ENCODE results near the gene SUMO4. TPM values are rescaled to one million over a fixed set of nuclear protein-coding genes. Genes with fewer than 3 reads are reported as not detected.

SUMO4 gene
- total RNA-seq, 1 experiment from 2014 or later, result 2.4 TPM

DNA sequence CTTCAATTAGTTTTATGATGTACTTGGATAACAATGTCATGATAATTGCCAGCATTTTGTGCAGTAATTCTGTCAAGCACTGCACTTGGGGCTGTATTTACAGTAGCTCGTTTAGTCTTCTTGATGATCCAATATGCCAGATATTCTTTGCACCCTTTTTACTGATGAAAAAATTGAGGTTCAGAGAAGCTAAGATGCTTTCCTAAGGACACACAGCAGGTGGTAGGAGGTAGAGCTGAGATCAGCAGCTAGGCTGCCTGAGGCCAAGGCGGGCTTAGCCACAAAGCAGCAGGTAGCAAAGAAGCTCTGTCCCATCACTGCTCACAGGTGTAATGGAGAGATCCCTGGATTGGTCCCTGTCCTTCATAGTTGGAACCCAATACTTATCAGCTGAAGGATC, 33.3 kb downstream of the SUMO4 start:
- TF ChIP-seq, protein P1, sequence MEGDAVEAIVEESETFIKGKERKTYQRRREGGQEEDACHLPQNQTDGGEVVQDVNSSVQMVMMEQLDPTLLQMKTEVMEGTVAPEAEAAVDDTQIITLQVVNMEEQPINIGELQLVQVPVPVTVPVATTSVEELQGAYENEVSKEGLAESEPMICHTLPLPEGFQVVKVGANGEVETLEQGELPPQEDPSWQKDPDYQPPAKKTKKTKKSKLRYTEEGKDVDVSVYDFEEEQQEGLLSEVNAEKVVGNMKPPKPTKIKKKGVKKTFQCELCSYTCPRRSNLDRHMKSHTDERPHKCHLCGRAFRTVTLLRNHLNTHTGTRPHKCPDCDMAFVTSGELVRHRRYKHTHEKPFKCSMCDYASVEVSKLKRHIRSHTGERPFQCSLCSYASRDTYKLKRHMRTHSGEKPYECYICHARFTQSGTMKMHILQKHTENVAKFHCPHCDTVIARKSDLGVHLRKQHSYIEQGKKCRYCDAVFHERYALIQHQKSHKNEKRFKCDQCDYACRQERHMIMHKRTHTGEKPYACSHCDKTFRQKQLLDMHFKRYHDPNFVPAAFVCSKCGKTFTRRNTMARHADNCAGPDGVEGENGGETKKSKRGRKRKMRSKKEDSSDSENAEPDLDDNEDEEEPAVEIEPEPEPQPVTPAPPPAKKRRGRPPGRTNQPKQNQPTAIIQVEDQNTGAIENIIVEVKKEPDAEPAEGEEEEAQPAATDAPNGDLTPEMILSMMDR (IDR thresholded peaks at IDR 0.05; ENCODE audit: insufficient read depth in 1 of 2, low read depth in 1 of 2, low read length in 1 of 2, severe bottlenecking in 1 of 2, unreplicated experiment in 1 of 2), result no peak
- DNase-seq, result no peak
- no peaks in the 10 kb centered on the region for H3K4me1 ChIP-seq
- no peak overlapping the region for H3K4me3 ChIP-seq (ENCODE audit: low read depth, low read length)
- intact Hi-C loops (cut with micrococcal nuclease; ENCODE audit: unreplicated experiment), result loop anchor here (2.0 kb wide), 1 partner anchor 117 kb away; the partner anchor contains the start of gene TAB2
- H3K36me3 ChIP-seq (ENCODE audit: control insufficient read depth, insufficient read depth, low read length), result no peaks in the 10 kb centered on the region
- BruUV-seq (replicated peaks), result no TSS peak
- H3K9me3 ChIP-seq, result no peaks in the 10 kb centered on the region
- ChIA-PET CTCF (interaction anchor here (1.5 kb wide), 1 partner anchor 405 kb away, joined by 4 read pairs; no protein-coding TSS in a partner anchor), POLR2A (no interaction called here)
- Mint-ChIP-seq H3K36me3 (ENCODE audit: insufficient read depth, unreplicated experiment) (no peaks in the 10 kb centered on the region), H3K27me3 (ENCODE audit: insufficient read depth, unreplicated experiment) (peaks cover 2% of the 10 kb centered on the region), H3K27ac (ENCODE audit: unreplicated experiment) (no peak overlapping the region), H3K4me1 (ENCODE audit: low read depth, unreplicated experiment) (peaks cover 8% of the 10 kb centered on the region), H3K9me3 (ENCODE audit: unreplicated experiment) (no peaks in the 10 kb centered on the region), H3K4me3 (ENCODE audit: unreplicated experiment) (no peak overlapping the region)
- H3K27me3 ChIP-seq (replicated peaks; ENCODE audit: control insufficient read depth, insufficient read depth, low read length), result no peaks in the 10 kb centered on the region

DNA sequence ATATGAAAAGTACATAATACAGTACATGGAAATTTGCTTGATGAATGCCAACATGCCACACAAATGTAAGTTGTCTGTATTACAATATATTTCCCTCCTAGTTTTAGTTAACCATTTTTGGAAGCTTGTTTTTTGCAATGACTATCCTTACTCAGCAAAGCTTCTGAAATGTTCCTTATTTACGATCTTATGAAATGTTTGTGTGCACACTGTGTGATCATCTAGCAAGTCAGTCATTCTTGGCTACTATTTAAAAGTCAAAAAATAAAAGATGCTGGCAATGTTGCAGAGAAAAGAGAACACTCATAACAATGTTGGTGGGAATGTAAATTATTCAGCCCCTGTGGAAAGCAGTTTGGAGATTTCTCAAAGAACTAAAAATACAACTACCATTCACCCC, 33.8 kb downstream of the SUMO4 start:
- no peak overlapping the region for H3K27ac Mint-ChIP-seq (ENCODE audit: unreplicated experiment)
- no TSS peak for BruUV-seq (replicated peaks)
- H3K27me3 ChIP-seq (replicated peaks; ENCODE audit: control insufficient read depth, insufficient read depth, low read length), result no peaks in the 10 kb centered on the region
- peaks cover 2% of the 10 kb centered on the region for H3K27me3 Mint-ChIP-seq (ENCODE audit: insufficient read depth, unreplicated experiment)
- no peak for DNase-seq
- no peak overlapping the region for H3K4me3 Mint-ChIP-seq (ENCODE audit: unreplicated experiment)
- TF ChIP-seq, protein P1 (IDR thresholded peaks at IDR 0.05; ENCODE audit: insufficient read depth in 1 of 2, low read depth in 1 of 2, low read length in 1 of 2, severe bottlenecking in 1 of 2, unreplicated experiment in 1 of 2), result no peak
- CTCF ChIA-PET, result interaction anchor here (0.6 to 1.5 kb wide), 2 partner anchors 19 to 405 kb away, joined by 4 read pairs; no protein-coding TSS in a partner anchor
- H3K9me3 Mint-ChIP-seq (ENCODE audit: unreplicated experiment), result no peaks in the 10 kb centered on the region
- H3K9me3 ChIP-seq, result no peaks in the 10 kb centered on the region
- no peaks in the 10 kb centered on the region for H3K4me1 ChIP-seq
- POLR2A ChIA-PET, result no interaction called here
- no peaks in the 10 kb centered on the region for H3K36me3 Mint-ChIP-seq (ENCODE audit: insufficient read depth, unreplicated experiment)
- H3K36me3 ChIP-seq (ENCODE audit: control insufficient read depth, insufficient read depth, low read length), result no peaks in the 10 kb centered on the region
- no peak overlapping the region for H3K4me3 ChIP-seq (ENCODE audit: low read depth, low read length)
- intact Hi-C loops (cut with micrococcal nuclease; ENCODE audit: unreplicated experiment), result loop anchor here (2.0 kb wide), 1 partner anchor 117 kb away; the partner anchor contains the start of gene TAB2
- peaks cover 8% of the 10 kb centered on the region for H3K4me1 Mint-ChIP-seq (ENCODE audit: low read depth, unreplicated experiment)

DNA sequence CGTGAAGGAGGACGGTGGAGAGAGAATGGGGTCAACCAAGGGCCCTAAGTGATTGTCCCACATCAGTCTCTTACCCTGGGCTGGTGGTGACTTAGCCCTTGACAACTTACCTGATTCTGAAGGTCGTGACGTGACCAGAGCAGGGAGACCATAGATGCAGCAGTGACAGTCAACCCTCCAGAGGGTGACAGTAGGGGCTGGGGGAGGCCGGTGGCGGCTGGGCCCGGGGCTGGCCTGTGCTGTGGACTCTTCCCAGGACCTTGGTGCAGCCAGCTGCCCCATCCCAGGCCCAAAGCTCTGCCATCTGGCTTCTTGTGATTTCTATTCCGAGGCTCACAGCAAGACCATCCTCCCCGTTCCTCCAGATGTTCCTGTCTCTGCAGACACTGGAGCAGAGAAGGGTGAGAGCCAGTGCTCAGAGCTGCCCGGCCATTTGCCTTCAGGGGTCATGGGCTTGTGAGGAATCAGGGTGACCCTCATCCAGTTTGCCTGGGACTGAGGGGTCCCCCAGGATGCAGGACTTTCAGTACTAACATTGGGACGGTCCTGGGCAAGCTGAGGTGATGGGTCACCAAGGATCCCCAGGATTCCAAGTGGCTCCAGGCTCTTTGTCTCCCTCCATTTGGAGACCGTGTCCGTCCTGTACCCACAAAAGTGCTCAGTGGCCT, 36.0 kb downstream of the SUMO4 start:
- no peak overlapping the region for H3K4me3 Mint-ChIP-seq (ENCODE audit: unreplicated experiment)
- peaks cover under 1% of the 10 kb centered on the region for H3K4me1 Mint-ChIP-seq (ENCODE audit: low read depth, unreplicated experiment)
- Histone ChIP-seq H3K36me3 (ENCODE audit: control insufficient read depth, insufficient read depth, low read length) (no peaks in the 10 kb centered on the region), H3K27me3 (replicated peaks; ENCODE audit: control insufficient read depth, insufficient read depth, low read length) (no peaks in the 10 kb centered on the region), H3K9me3 (no peaks in the 10 kb centered on the region), H3K4me1 (peaks cover 2% of the 10 kb centered on the region; the same call in 1 of the 2 replicates), H3K4me3 (ENCODE audit: low read depth, low read length) (no peak overlapping the region)
- H3K27ac Mint-ChIP-seq (ENCODE audit: unreplicated experiment), result no peak overlapping the region
- H3K9me3 Mint-ChIP-seq (ENCODE audit: unreplicated experiment), result no peaks in the 10 kb centered on the region
- H3K36me3 Mint-ChIP-seq (ENCODE audit: insufficient read depth, unreplicated experiment), result no peaks in the 10 kb centered on the region
- H3K27me3 Mint-ChIP-seq (ENCODE audit: insufficient read depth, unreplicated experiment), result no peaks in the 10 kb centered on the region
- CTCF ChIA-PET, result no interaction called here
- no peak for DNase-seq
- intact Hi-C loops (cut with micrococcal nuclease; ENCODE audit: unreplicated experiment), result no loop called here
- POLR2A ChIA-PET, result no interaction called here
- TF ChIP-seq, protein P1 (IDR thresholded peaks at IDR 0.05; ENCODE audit: insufficient read depth in 1 of 2, low read depth in 1 of 2, low read length in 1 of 2, severe bottlenecking in 1 of 2, unreplicated experiment in 1 of 2), result no peak
- BruUV-seq (replicated peaks), result no TSS peak

Measured in Caco-2 (cell line).